GM12891 (cell line): ENCODE data around the gene CD200R1.

Experiments used
- DNase-seq: peaks from one replicate; pipeline ENCODE4 v3.0.0; 2011; ENCODE audit warnings: low spot score; ENCODE audit not compliant: insufficient read length
- FAIRE-seq: peaks from 2 replicates; lab custom pipeline; 2011; peaks lifted over from hg19 to GRCh38; lab: Jason Lieb, UNC
- PAX5 ChIP-seq: IDR thresholded peaks from 2 replicates; pipeline ENCODE4 v1.6.1; 2011; ENCODE audit warnings: low read length, moderate library complexity, mild to moderate bottlenecking; ENCODE audit not compliant: insufficient read depth, severe bottlenecking
- POLR2A ChIP-seq: IDR thresholded peaks from 2 replicates; pipeline ENCODE4 v1.6.1; 2011; ENCODE audit warnings: low read depth, low read length, control low read depth
- POLR2AphosphoS5 ChIP-seq: IDR thresholded peaks from 2 replicates; pipeline ENCODE4 v1.6.1; 2011; ENCODE audit warnings: low read depth, low read length, control low read depth
- POU2F2 ChIP-seq: IDR thresholded peaks from 2 replicates; pipeline ENCODE4 v1.6.1; 2011; ENCODE audit warnings: low read depth, mild to moderate bottlenecking, control low read depth, low read length, moderate library complexity
- SPI1 ChIP-seq: IDR thresholded peaks from 2 replicates; pipeline ENCODE4 v1.6.1; 2011; ENCODE audit warnings: low read depth, low read length, control low read depth
- TAF1 ChIP-seq: IDR thresholded peaks from 2 replicates; pipeline ENCODE4 v1.6.1; 2011; ENCODE audit warnings: low read depth, low read length, control low read depth

CD200R1 gene

GRCh38 chr3:112871735-112872134, 103.2 kb downstream of the CD200R1 start:
- FAIRE-seq (no peak), DNase-seq (no peak)
- TF ChIP-seq TAF1 (no peak), POU2F2 (no peak), SPI1 (no peak), POLR2AphosphoS5 (no peak), PAX5 (no peak), POLR2A (no peak)
